GM21825 (cell line): ENCODE measurements around the gene SPOCK3.
"Not testable (repeated sequence)": the region's sequence is repeated elsewhere in the genome, so short reads cannot be mapped to it uniquely, and the experiment has no call there.

Experiments used
- ATAC-seq: cut with Tn5 transposase; IDR thresholded peaks from one replicate; pipeline ENCODE4 v1.9.1; 2021; ENCODE audit warnings: mild to moderate bottlenecking, moderate library complexity; ENCODE audit not compliant: unreplicated experiment

SPOCK3 gene

GRCh38 chr4:166715748-166716713, 518.3 kb downstream of the SPOCK3 start:
- ATAC-seq: not testable (repeated sequence)

- ATAC-seq: no peak
Observed at GRCh38 chr4:166700592-166700991, 533.7 kb downstream of the SPOCK3 start.

GRCh38 chr4:166688835-166689234, 545.5 kb downstream of the SPOCK3 start:
- no peak for ATAC-seq

- no peak for ATAC-seq
Observed at GRCh38 chr4:166687828-166688227, 546.5 kb downstream of the SPOCK3 start.
